Measurements from ENCODE around the gene FAR2.

Gene FAR2

DNA sequence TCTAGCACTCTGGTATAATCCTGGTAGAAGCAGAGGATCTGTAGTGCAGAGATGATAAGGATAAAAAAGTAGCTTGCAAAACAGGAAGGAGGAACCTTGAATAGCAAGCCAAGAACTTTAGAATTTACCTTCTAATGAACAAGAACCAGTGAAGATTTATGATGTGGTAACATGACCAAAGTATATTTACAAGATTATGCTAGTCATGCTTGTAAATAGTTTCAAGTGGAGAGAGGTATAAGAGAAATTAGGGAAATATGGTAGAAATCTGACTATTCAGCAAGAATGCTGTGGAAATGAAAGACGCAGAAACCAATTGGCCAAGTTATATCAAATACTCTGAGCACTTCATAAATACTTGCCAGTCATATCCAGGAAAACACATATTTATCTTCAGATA is 184.1 kb downstream of the FAR2 start:
- Mint-ChIP-seq H3K4me1 (ENCODE audit: low read depth in 2 of 2) (no peaks in the 10 kb centered on the region), H3K4me3 (no peak overlapping the region), H3K36me3 (ENCODE audit: insufficient read depth) (peaks cover 13% of the 10 kb centered on the region), H3K9me3 (no peaks in the 10 kb centered on the region), H3K27ac (peak overlapping the region in 1 of 2 donors; percentile 80), H3K27me3 (no peaks in the 10 kb centered on the region)
- no peak for DNase-seq
- no peak for ATAC-seq (replicated peaks)

DNA sequence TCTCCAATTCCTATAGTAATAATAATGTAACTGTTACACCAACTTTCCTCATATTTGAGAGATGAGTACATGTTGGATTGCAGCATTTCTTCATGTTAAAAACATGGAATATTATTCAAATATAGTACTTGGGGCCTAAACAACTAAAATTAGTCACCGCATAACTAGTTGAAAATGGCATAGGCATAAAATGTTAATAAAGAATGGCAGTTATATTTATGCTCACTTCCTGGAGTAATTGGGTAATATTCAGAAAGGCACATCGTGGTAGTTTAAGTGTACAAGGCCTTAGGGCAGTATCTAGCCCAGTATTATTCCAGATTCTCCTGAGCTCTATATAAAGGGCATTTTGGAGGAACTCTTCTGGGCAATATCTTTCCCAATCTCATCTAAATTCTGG is 185.9 kb downstream of the FAR2 start:
- H3K9me3 Mint-ChIP-seq = no peaks in the 10 kb centered on the region
- H3K36me3 Mint-ChIP-seq (ENCODE audit: insufficient read depth) = peaks cover 17% of the 10 kb centered on the region
- no peak for DNase-seq
- no peaks in the 10 kb centered on the region for H3K4me1 Mint-ChIP-seq (ENCODE audit: low read depth in 2 of 2)
- no peak for ATAC-seq (replicated peaks)
- no peak overlapping the region for H3K27ac Mint-ChIP-seq
- H3K4me3 Mint-ChIP-seq = no peak overlapping the region
- H3K27me3 Mint-ChIP-seq = no peaks in the 10 kb centered on the region

GRCh38 chr12:29337325-29337724 is 188.2 kb downstream of the FAR2 start:
- Mint-ChIP-seq H3K4me3 (no peak overlapping the region), H3K36me3 (ENCODE audit: insufficient read depth) (peaks cover 36% of the 10 kb centered on the region), H3K4me1 (ENCODE audit: low read depth in 2 of 2) (no peaks in the 10 kb centered on the region), H3K9me3 (no peaks in the 10 kb centered on the region), H3K27ac (no peak overlapping the region), H3K27me3 (no peaks in the 10 kb centered on the region)
- ATAC-seq (replicated peaks) (no peak), DNase-seq (no peak)

DNA sequence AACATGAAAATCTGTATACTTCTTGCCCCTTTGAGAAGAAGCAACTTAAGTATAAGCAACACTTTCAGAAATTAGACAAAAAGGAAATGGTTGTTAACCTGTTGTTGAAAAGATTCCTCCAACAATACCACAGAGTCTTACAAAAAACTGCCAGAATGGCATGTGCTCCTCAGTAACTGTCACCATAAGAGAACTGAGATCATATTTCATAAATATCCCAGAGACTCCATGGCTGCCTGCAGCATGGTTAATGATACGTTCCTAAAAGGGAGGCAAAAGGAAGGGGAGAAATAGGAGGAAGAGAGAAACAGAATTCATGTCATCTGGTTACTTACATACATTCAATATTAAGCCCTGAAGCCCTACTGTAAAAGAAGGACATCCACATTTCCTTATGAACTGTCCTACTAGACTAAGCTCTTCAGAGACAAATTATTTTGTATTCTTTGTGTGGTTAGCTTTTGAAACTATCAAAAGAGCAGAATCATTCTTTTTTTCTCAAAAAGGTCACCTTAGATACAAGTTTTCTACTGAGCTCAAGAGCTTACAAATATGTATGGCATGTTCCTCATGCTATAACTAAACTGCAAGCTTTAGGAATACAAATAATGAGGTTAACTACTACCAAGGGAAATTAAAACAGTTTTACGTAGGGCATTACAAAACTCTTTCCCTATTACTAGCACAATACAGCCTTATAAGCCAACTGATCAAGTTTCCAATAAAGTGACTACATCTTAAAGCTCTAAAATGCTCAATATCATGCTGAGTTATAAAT is 194.1 kb downstream of the FAR2 start:
- no peaks in the 10 kb centered on the region for H3K9me3 Mint-ChIP-seq
- peaks cover 53% of the 10 kb centered on the region for H3K36me3 Mint-ChIP-seq (ENCODE audit: insufficient read depth)
- H3K27me3 Mint-ChIP-seq = no peaks in the 10 kb centered on the region
- no peak overlapping the region for H3K4me3 Mint-ChIP-seq
- DNase-seq (no peak), ATAC-seq (replicated peaks) (no peak)
- H3K27ac Mint-ChIP-seq = peak overlapping the region in 1 of 2 donors; percentile 31
- peaks cover 0 to 8% of the 10 kb centered on the region in 2 donors for H3K4me1 Mint-ChIP-seq (ENCODE audit: low read depth in 2 of 2)

DNA sequence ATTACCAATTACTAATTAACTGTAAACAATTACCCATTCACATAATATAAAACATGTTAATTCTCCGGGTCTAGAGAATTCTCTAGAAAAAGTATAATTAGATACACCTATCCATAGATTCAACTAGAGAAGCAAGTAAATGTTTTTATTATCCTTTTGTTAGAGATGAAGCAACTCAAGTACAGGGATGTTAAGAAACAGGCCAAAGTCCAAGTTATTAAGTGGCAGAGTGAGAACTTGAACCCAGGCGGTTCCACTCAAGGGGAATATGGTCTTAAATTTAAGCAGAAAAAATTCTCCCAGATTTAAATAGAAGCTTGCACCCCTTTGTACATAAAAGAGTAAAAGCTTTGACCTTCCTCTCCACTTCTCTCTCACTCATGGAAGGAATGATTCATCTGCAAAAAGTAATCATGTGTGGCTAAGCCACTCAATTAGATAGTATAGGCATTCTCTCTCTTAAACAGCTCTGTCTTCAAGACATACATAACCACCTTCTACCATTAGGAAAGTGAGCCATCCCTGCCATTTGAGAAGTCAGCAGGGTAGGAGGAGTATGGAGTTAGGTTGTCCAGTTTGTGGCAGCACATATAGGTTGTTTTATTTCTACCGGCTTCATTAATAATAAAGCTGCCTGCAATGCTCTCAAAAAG is 197.8 kb downstream of the FAR2 start:
- Mint-ChIP-seq H3K4me1 (ENCODE audit: low read depth in 2 of 2) (peaks cover 0 to 8% of the 10 kb centered on the region in 2 donors), H3K4me3 (no peak overlapping the region), H3K36me3 (ENCODE audit: insufficient read depth) (peaks cover 47% of the 10 kb centered on the region), H3K9me3 (no peaks in the 10 kb centered on the region), H3K27me3 (no peaks in the 10 kb centered on the region), H3K27ac (peak overlapping the region in 1 of 2 donors; percentile 3)
- DNase-seq (no peak), ATAC-seq (replicated peaks) (no peak)

GRCh38 chr12:29350080-29350479 is 201.0 kb downstream of the FAR2 start:
- DNase-seq (no peak), ATAC-seq (replicated peaks) (no peak)
- no peaks in the 10 kb centered on the region for H3K4me1 Mint-ChIP-seq (ENCODE audit: low read depth in 2 of 2)
- H3K4me3 Mint-ChIP-seq = no peak overlapping the region
- no peak overlapping the region for H3K27ac Mint-ChIP-seq
- H3K27me3 Mint-ChIP-seq = no peaks in the 10 kb centered on the region
- peaks cover 49% of the 10 kb centered on the region for H3K36me3 Mint-ChIP-seq (ENCODE audit: insufficient read depth)
- H3K9me3 Mint-ChIP-seq = no peaks in the 10 kb centered on the region

DNA sequence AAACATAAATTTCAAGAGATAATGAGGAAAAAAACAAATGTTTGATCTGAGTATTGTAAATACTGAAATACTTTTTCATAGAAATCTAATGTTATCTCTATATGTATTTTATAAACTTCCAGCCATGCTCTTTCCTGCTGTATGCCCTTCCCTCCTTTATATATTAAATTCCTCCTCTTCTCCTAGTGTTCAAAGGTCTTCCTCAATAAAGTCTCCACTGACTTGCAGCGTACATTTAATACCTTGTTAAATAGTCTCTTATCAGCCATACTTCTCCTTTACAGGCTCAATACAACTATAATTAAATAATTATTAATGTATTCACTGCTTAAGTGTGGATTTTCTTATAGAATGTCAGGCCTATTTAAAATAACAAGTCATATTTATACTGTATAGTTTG is 205.9 kb downstream of the FAR2 start:
- DNase-seq (no peak), ATAC-seq (replicated peaks) (no peak)
- Mint-ChIP-seq H3K36me3 (ENCODE audit: insufficient read depth) (peaks cover 55% of the 10 kb centered on the region), H3K27ac (no peak overlapping the region), H3K27me3 (no peaks in the 10 kb centered on the region), H3K4me3 (no peak overlapping the region), H3K9me3 (no peaks in the 10 kb centered on the region), H3K4me1 (ENCODE audit: low read depth in 2 of 2) (no peaks in the 10 kb centered on the region)

DNA sequence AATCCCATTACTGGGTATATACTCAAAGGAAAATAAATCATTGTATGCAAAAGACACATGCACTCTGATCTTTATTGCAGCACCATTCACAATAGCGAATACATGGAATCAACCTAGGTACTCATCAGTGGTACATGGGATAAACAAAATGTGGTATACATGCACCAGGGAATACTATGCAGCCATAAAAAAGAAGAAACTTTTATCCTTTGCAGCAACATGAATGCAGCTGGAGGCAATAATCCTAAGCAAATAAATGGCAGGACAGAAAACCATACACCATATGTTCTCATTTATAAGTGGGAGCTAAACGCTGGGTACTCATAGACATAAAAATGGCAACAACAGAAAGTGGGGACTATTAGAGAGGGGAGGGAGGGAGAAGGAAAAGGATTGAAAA is 216.0 kb downstream of the FAR2 start:
- DNase-seq (no peak), ATAC-seq (replicated peaks) (no peak)
- H3K27ac Mint-ChIP-seq = no peak overlapping the region
- H3K4me1 Mint-ChIP-seq (ENCODE audit: low read depth in 2 of 2) = peaks cover 2 to 10% of the 10 kb centered on the region in 2 donors
- H3K27me3 Mint-ChIP-seq = no peaks in the 10 kb centered on the region
- H3K4me3 Mint-ChIP-seq = no peak overlapping the region
- no peaks in the 10 kb centered on the region for H3K9me3 Mint-ChIP-seq
- peaks cover 54% of the 10 kb centered on the region for H3K36me3 Mint-ChIP-seq (ENCODE audit: insufficient read depth)

- Mint-ChIP-seq H3K27me3 (no peaks in the 10 kb centered on the region), H3K4me1 (ENCODE audit: low read depth in 2 of 2) (peaks cover 11 to 23% of the 10 kb centered on the region in 2 donors), H3K4me3 (no peak overlapping the region), H3K27ac (no peak overlapping the region), H3K36me3 (ENCODE audit: insufficient read depth) (peaks cover 8% of the 10 kb centered on the region), H3K9me3 (no peaks in the 10 kb centered on the region)
- no peak for DNase-seq
- ATAC-seq (replicated peaks) = no peak
Measured at GRCh38 chr12:29374012-29374411, 224.9 kb downstream of the FAR2 start.

GRCh38 chr12:29374913-29375312 is 225.8 kb downstream of the FAR2 start:
- Mint-ChIP-seq H3K9me3 (no peaks in the 10 kb centered on the region), H3K36me3 (ENCODE audit: insufficient read depth) (peaks cover 6% of the 10 kb centered on the region)
- ATAC-seq (replicated peaks) = no peak

DNA sequence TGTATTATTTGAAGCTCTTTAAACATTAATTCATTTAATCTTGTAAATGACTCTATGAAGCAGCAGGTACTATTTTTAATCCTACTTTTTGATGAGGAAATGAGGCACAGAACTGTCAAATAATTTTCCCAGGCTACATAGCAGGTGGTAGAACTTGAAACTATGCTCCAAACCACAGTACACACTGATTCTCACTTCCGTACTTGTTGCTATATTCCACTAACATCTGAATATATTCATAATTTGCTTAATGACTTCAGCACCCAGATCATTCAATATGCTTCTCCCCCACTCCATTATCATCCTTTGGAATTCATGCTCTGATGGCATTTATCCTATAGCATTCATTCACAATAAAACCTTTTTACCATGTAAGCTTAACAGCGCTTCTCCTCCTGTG is 227.0 kb downstream of the FAR2 start:
- no peak overlapping the region for H3K4me3 Mint-ChIP-seq

More at GRCh38 chr12:29374913-29375312, 225.8 kb downstream of the FAR2 start:
- no peak overlapping the region for H3K27ac Mint-ChIP-seq
- no peak for DNase-seq
- no peaks in the 10 kb centered on the region for H3K27me3 Mint-ChIP-seq
- no peak overlapping the region for H3K4me3 Mint-ChIP-seq
- peaks cover 14 to 30% of the 10 kb centered on the region in 2 donors for H3K4me1 Mint-ChIP-seq (ENCODE audit: low read depth in 2 of 2)

DNA sequence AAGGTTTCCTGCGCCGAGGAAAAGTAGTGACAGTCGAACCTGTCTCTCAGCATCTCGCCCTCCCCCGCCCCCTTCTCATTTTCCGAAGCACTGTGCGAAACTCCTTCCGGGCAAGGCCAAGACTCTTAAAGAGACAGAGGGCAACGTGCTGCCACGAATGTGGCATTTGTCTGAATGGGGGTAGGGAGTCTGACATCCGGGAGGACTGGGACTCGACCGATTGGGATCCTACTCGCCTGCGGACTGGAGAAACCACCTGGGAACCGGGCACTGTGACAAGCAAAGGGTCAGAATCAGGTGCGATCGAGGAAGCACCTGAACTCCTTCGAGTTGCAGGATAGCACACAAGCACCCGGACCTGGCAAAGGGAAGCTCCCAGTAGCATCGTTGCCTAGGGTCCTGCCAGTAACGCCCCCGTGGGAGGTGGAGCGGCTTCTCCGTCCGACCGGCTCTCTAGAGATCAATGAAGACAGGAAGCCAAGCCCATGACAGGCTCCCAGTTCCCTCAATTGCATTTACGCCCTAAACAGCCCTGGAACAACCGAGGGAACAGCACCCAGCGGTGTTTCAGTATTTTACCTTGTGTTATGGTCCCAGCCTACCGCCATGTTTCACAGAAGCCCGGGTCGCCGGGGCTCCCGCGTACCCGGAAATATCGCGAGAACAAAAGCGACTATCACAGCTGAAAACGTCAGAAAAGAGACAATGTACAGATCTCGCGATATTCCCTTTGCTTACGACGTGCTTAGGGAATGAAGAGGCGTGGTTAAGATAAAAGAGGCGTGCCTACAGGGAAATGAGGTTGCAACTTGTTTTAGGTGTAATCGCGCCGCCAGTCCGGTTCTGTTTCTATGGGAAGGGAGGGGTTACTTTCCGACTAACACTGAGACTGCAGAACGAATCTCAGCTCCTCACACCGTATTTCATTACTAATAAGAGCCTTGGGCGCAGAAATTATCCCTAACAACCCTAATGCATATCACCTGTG is 231.8 kb downstream of the FAR2 start, which contains the start of gene ERGIC2:
Gene ERGIC2, minus strand, starts transcription at position 637 of the 988 bp plus-strand sequence. CDS start 9,539 bp downstream, outside the sequence.
- H3K4me1 Mint-ChIP-seq (ENCODE audit: low read depth in 2 of 2) = peaks cover 18 to 35% of the 10 kb centered on the region in 2 donors
- H3K9me3 Mint-ChIP-seq = no peaks in the 10 kb centered on the region
- ATAC-seq (replicated peaks) (peak; percentile 86), DNase-seq (peak; percentile 88 to 92 (median 91))
- H3K4me3 Mint-ChIP-seq = peak within 1 kb of the TSS; percentile 90 to 92
- no peaks in the 10 kb centered on the region for H3K27me3 Mint-ChIP-seq
- peaks cover 19% of the 10 kb centered on the region for H3K36me3 Mint-ChIP-seq (ENCODE audit: insufficient read depth)
- peak within 1 kb of the TSS; percentile 94 to 95 for H3K27ac Mint-ChIP-seq

More for the DNA sequence above, 227.0 kb downstream of the FAR2 start:
- no peaks in the 10 kb centered on the region for H3K27me3 Mint-ChIP-seq
- H3K27ac Mint-ChIP-seq = peak overlapping the region in 1 of 2 donors; percentile 29
- no peak for ATAC-seq (replicated peaks)
- H3K4me1 Mint-ChIP-seq (ENCODE audit: low read depth in 2 of 2) = peaks cover 17 to 37% of the 10 kb centered on the region in 2 donors
- H3K9me3 Mint-ChIP-seq = no peaks in the 10 kb centered on the region
- peaks cover 10% of the 10 kb centered on the region for H3K36me3 Mint-ChIP-seq (ENCODE audit: insufficient read depth)
- no peak for DNase-seq

- Mint-ChIP-seq H3K9me3 (no peaks in the 10 kb centered on the region), H3K4me3 (peak overlapping the region; percentile 90 to 92), H3K27me3 (no peaks in the 10 kb centered on the region), H3K36me3 (ENCODE audit: insufficient read depth) (peaks cover 19% of the 10 kb centered on the region), H3K4me1 (ENCODE audit: low read depth in 2 of 2) (peaks cover 10 to 26% of the 10 kb centered on the region in 2 donors), H3K27ac (peak overlapping the region in 1 of 2 donors; percentile 95)
- DNase-seq (no peak), ATAC-seq (replicated peaks) (no peak)
Measured at GRCh38 chr12:29382251-29382650, 233.2 kb downstream of the FAR2 start.
